ENCODE measurements around the gene ATP13A2.
"Not testable (repeated sequence)": the region's sequence is repeated elsewhere in the genome, so short reads cannot be mapped to it uniquely, and the experiment has no call there.

Gene ATP13A2

GRCh38 chr1:16946646-16947045 lies 65.1 kb downstream of the ATP13A2 start:
- no peak overlapping the region for H3K4ac ChIP-seq (ENCODE audit: low read length)
- H3K18ac ChIP-seq (ENCODE audit: low read length): no peak overlapping the region
- no peak overlapping the region for H3K4me2 ChIP-seq (ENCODE audit: insufficient read depth, low read length, poor library complexity, severe bottlenecking)
- H3K9ac ChIP-seq (ENCODE audit: low read depth, low read length, poor library complexity): no peak overlapping the region
- H3K27me3 ChIP-seq (ENCODE audit: control insufficient read depth in 3 of 3, insufficient read depth in 3 of 3, low read depth in 1 of 3, low read length in 3 of 3): no peaks in the 10 kb centered on the region
- H3K4me3 ChIP-seq (ENCODE audit: low read length in 2 of 2): no peak overlapping the region
- peaks cover 2% of the 10 kb centered on the region for H3K79me1 ChIP-seq (ENCODE audit: low read depth, low read length)
- no peak for DNase-seq (ENCODE audit: low spot score)
- no peaks in the 10 kb centered on the region for H3K4me1 ChIP-seq (ENCODE audit: control insufficient read depth in 2 of 2, insufficient read depth in 1 of 2, low read depth in 1 of 2, low read length in 2 of 2)
- no peak overlapping the region for H2AK5ac ChIP-seq (ENCODE audit: low read depth, low read length)
- H4K8ac ChIP-seq (ENCODE audit: low read depth, low read length): no peak overlapping the region
- WGBS, 2 donors (ENCODE audit: extremely low coverage in 2 of 2, insufficient read length in 2 of 2, insufficient replicate concordance in 1 of 2): no CpG with 5 or more reads among the region's 19 CpGs
- no peak overlapping the region for H3K27ac ChIP-seq (replicated peaks; ENCODE audit: low read length)
- no peak overlapping the region for H4K91ac ChIP-seq (ENCODE audit: low read depth, low read length, poor library complexity)
- H2AFZ ChIP-seq (ENCODE audit: low read length): no peak overlapping the region
- H3K23ac ChIP-seq (ENCODE audit: low read depth, low read length, poor library complexity): no peak overlapping the region
- peaks cover 28 to 35% of the 10 kb centered on the region in 2 donors for H3K36me3 ChIP-seq (replicated peaks in 1 of 2; ENCODE audit: control insufficient read depth in 2 of 2, insufficient read depth in 2 of 2, low read length in 2 of 2)
- no peak overlapping the region for H2BK15ac ChIP-seq (ENCODE audit: low read length)
- H2BK5ac ChIP-seq (ENCODE audit: low read length): no peak overlapping the region
- H2BK120ac ChIP-seq (ENCODE audit: low read depth, low read length): no peak overlapping the region
- no peaks in the 10 kb centered on the region for H3K9me3 ChIP-seq (replicated peaks in 1 of 2; ENCODE audit: control insufficient read depth in 2 of 2, insufficient read depth in 1 of 2, low read depth in 1 of 2, low read length in 2 of 2)
- H3K14ac ChIP-seq (ENCODE audit: low read length): no peak overlapping the region
- no peak overlapping the region for H2BK12ac ChIP-seq (ENCODE audit: low read length)

- not testable (repeated sequence) for H4K91ac ChIP-seq (ENCODE audit: low read depth, low read length, poor library complexity); H2BK15ac ChIP-seq (ENCODE audit: low read length); DNase-seq (ENCODE audit: low spot score); H2AFZ ChIP-seq (ENCODE audit: low read length); H3K27ac ChIP-seq (replicated peaks; ENCODE audit: low read length); H2BK5ac ChIP-seq (ENCODE audit: low read length); H3K79me1 ChIP-seq (ENCODE audit: low read depth, low read length); H2BK120ac ChIP-seq (ENCODE audit: low read depth, low read length); H4K8ac ChIP-seq (ENCODE audit: low read depth, low read length); H3K14ac ChIP-seq (ENCODE audit: low read length); H2AK5ac ChIP-seq (ENCODE audit: low read depth, low read length); H3K23ac ChIP-seq (ENCODE audit: low read depth, low read length, poor library complexity); H3K4me2 ChIP-seq (ENCODE audit: insufficient read depth, low read length, poor library complexity, severe bottlenecking); H3K4me3 ChIP-seq (ENCODE audit: low read length in 2 of 2); H3K4ac ChIP-seq (ENCODE audit: low read length); H2BK12ac ChIP-seq (ENCODE audit: low read length); H3K27me3 ChIP-seq (ENCODE audit: control insufficient read depth in 3 of 3, insufficient read depth in 3 of 3, low read depth in 1 of 3, low read length in 3 of 3); H3K18ac ChIP-seq (ENCODE audit: low read length); H3K4me1 ChIP-seq (ENCODE audit: control insufficient read depth in 2 of 2, insufficient read depth in 1 of 2, low read depth in 1 of 2, low read length in 2 of 2); H3K9me3 ChIP-seq (replicated peaks in 1 of 2; ENCODE audit: control insufficient read depth in 2 of 2, insufficient read depth in 1 of 2, low read depth in 1 of 2, low read length in 2 of 2); H3K9ac ChIP-seq (ENCODE audit: low read depth, low read length, poor library complexity)
- no CpG with 5 or more reads among the region's 13 CpGs for WGBS, 2 donors (ENCODE audit: extremely low coverage in 2 of 2, insufficient read length in 2 of 2, insufficient replicate concordance in 1 of 2)
- H3K36me3 ChIP-seq (replicated peaks in 1 of 2; ENCODE audit: control insufficient read depth in 2 of 2, insufficient read depth in 2 of 2, low read length in 2 of 2): peaks cover 26 to 36% of the 10 kb centered on the region in 2 donors
These were observed 65.5 kb downstream of the ATP13A2 start for GRCh38 chr1:16946185-16946584.

GRCh38 chr1:16945512-16945911 lies 66.2 kb downstream of the ATP13A2 start:
- not testable (repeated sequence) for H2AK5ac ChIP-seq (ENCODE audit: low read depth, low read length); H3K9ac ChIP-seq (ENCODE audit: low read depth, low read length, poor library complexity); H3K27ac ChIP-seq (replicated peaks; ENCODE audit: low read length); H2BK5ac ChIP-seq (ENCODE audit: low read length); H3K18ac ChIP-seq (ENCODE audit: low read length); H3K4me2 ChIP-seq (ENCODE audit: insufficient read depth, low read length, poor library complexity, severe bottlenecking); H3K27me3 ChIP-seq (ENCODE audit: control insufficient read depth in 3 of 3, insufficient read depth in 3 of 3, low read depth in 1 of 3, low read length in 3 of 3); DNase-seq (ENCODE audit: low spot score); H3K14ac ChIP-seq (ENCODE audit: low read length); H3K4me1 ChIP-seq (ENCODE audit: control insufficient read depth in 2 of 2, insufficient read depth in 1 of 2, low read depth in 1 of 2, low read length in 2 of 2); H2AFZ ChIP-seq (ENCODE audit: low read length); H3K23ac ChIP-seq (ENCODE audit: low read depth, low read length, poor library complexity); H3K4ac ChIP-seq (ENCODE audit: low read length); H3K4me3 ChIP-seq (ENCODE audit: low read length in 2 of 2); H3K9me3 ChIP-seq (replicated peaks in 1 of 2; ENCODE audit: control insufficient read depth in 2 of 2, insufficient read depth in 1 of 2, low read depth in 1 of 2, low read length in 2 of 2); H2BK120ac ChIP-seq (ENCODE audit: low read depth, low read length); H2BK12ac ChIP-seq (ENCODE audit: low read length); H4K91ac ChIP-seq (ENCODE audit: low read depth, low read length, poor library complexity); H3K79me1 ChIP-seq (ENCODE audit: low read depth, low read length); H4K8ac ChIP-seq (ENCODE audit: low read depth, low read length); H2BK15ac ChIP-seq (ENCODE audit: low read length)
- no CpG with 5 or more reads among the region's 9 CpGs for WGBS, 2 donors (ENCODE audit: extremely low coverage in 2 of 2, insufficient read length in 2 of 2, insufficient replicate concordance in 1 of 2)
- H3K36me3 ChIP-seq (replicated peaks in 1 of 2; ENCODE audit: control insufficient read depth in 2 of 2, insufficient read depth in 2 of 2, low read length in 2 of 2): peaks cover 26 to 41% of the 10 kb centered on the region in 2 donors

DNA sequence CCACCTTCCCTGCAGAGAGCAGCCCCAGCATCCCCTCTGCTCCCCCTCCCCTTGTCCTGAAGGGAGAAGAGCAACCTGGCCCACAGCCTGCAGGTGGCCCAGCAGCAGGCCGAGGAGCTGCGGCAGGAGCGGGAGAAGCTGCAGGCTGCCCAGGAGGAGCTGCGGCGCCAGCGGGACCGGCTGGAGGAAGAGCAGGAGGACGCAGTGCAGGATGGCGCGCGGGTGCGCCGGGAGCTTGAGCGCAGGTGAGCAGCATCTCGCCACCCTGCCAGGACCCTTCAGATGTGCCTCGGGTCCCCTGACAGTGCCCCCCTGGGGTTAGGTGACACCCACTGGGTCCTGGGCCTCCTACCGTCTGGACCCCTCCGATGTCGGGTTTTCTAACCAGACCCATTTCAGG lies 67.7 kb downstream of the ATP13A2 start:
- Histone ChIP-seq H2AFZ (ENCODE audit: low read length) (no peak overlapping the region), H2BK120ac (ENCODE audit: low read depth, low read length) (no peak overlapping the region), H3K4me2 (ENCODE audit: insufficient read depth, low read length, poor library complexity, severe bottlenecking) (no peak overlapping the region), H3K23ac (ENCODE audit: low read depth, low read length, poor library complexity) (no peak overlapping the region), H3K9ac (ENCODE audit: low read depth, low read length, poor library complexity) (no peak overlapping the region), H3K79me1 (ENCODE audit: low read depth, low read length) (peaks cover 2% of the 10 kb centered on the region), H2BK5ac (ENCODE audit: low read length) (no peak overlapping the region), H2BK15ac (ENCODE audit: low read length) (no peak overlapping the region), H2AK5ac (ENCODE audit: low read depth, low read length) (no peak overlapping the region), H4K8ac (ENCODE audit: low read depth, low read length) (no peak overlapping the region), H3K18ac (ENCODE audit: low read length) (no peak overlapping the region), H3K27ac (replicated peaks; ENCODE audit: low read length) (no peak overlapping the region), H3K27me3 (ENCODE audit: control insufficient read depth in 3 of 3, insufficient read depth in 3 of 3, low read depth in 1 of 3, low read length in 3 of 3) (no peaks in the 10 kb centered on the region), H3K4ac (ENCODE audit: low read length) (no peak overlapping the region), H3K4me1 (ENCODE audit: control insufficient read depth in 2 of 2, insufficient read depth in 1 of 2, low read depth in 1 of 2, low read length in 2 of 2) (no peaks in the 10 kb centered on the region), H3K9me3 (replicated peaks in 1 of 2; ENCODE audit: control insufficient read depth in 2 of 2, insufficient read depth in 1 of 2, low read depth in 1 of 2, low read length in 2 of 2) (no peaks in the 10 kb centered on the region), H3K36me3 (replicated peaks in 1 of 2; ENCODE audit: control insufficient read depth in 2 of 2, insufficient read depth in 2 of 2, low read length in 2 of 2) (peaks cover 29 to 45% of the 10 kb centered on the region in 2 donors), H3K14ac (ENCODE audit: low read length) (no peak overlapping the region), H4K91ac (ENCODE audit: low read depth, low read length, poor library complexity) (no peak overlapping the region), H3K4me3 (ENCODE audit: low read length in 2 of 2) (no peak overlapping the region), H2BK12ac (ENCODE audit: low read length) (no peak overlapping the region)
- no peak for DNase-seq (ENCODE audit: low spot score)
- WGBS, 2 donors (ENCODE audit: extremely low coverage in 2 of 2, insufficient read length in 2 of 2, insufficient replicate concordance in 1 of 2): no CpG with 5 or more reads among the region's 19 CpGs
